WTC11 (cell line): ENCODE results near the gene PLXND1. TPM values are rescaled to one million over a fixed set of nuclear protein-coding genes. Genes with fewer than 3 reads are reported as not detected.

Experiments
- ATAC-seq: fragments of 200-7000 bp; cut with Tn5 transposase; 2 replicates; pipeline ENCODE4 v1.10.0; 2021; ENCODE audit warnings: mild to moderate bottlenecking, moderate library complexity
- CTCF ChIA-PET: fragments of 300-600 bp; sonication (Branson Sonifier 250); formaldehyde crosslinking; loops from one replicate; lab custom pipeline; 2021; ENCODE audit warnings: antibody characterized with exemption; lab: Charles Lee
- POLR2A ChIA-PET: fragments of 350-600 bp; sonication (Branson Sonifier 250); formaldehyde crosslinking; loops from one replicate; lab custom pipeline; 2021; ENCODE audit warnings: antibody characterized with exemption; lab: Charles Lee
- DNase-seq: peaks from one replicate; pipeline ENCODE4 v3.0.0; 2021; ENCODE audit warnings: low spot score
- H3K27ac Mint-ChIP-seq: 2 replicates; pipeline ENCODE4 v1.8.0; 2021; ENCODE audit warnings: mixed read lengths
- H3K27me3 Mint-ChIP-seq: 2 replicates; pipeline ENCODE4 v1.8.0; 2021; ENCODE audit warnings: low read depth, mild to moderate bottlenecking, moderate library complexity, mixed read lengths
- H3K36me3 Mint-ChIP-seq: 2 replicates; pipeline ENCODE4 v1.8.0; 2021; ENCODE audit warnings: mixed read lengths
- H3K4me1 Mint-ChIP-seq: 2 replicates; pipeline ENCODE4 v1.8.0; 2022; ENCODE audit warnings: mixed read lengths
- H3K4me3 Mint-ChIP-seq: 2 replicates; pipeline ENCODE4 v1.8.0; 2021; ENCODE audit warnings: mild to moderate bottlenecking, moderate library complexity, mixed read lengths
- H3K9me3 Mint-ChIP-seq: 2 replicates; pipeline ENCODE4 v1.8.0; 2021; ENCODE audit warnings: mixed read lengths
- ATF1 ChIP-seq: sonication (generic); formaldehyde crosslinking; IDR thresholded peaks from 2 replicates; pipeline ENCODE4 v1.8.1; 2023; ENCODE audit warnings: mild to moderate bottlenecking, moderate library complexity, missing genetic modification reagents
- ATF6 ChIP-seq: sonication (generic); formaldehyde crosslinking; IDR thresholded peaks from 2 replicates; pipeline ENCODE4 v1.8.1; 2023; ENCODE audit warnings: mild to moderate bottlenecking, missing genetic modification reagents
- CBFB ChIP-seq: sonication (generic); formaldehyde crosslinking; IDR thresholded peaks from 2 replicates; pipeline ENCODE4 v1.8.1; 2022; ENCODE audit warnings: mild to moderate bottlenecking, low read depth, missing genetic modification reagents
- EMX1 ChIP-seq: fragments of 250-450 bp; sonication (Bioruptor Pico); IDR thresholded peaks from 2 replicates; pipeline ENCODE4 v1.8.0; 2021; ENCODE audit warnings: mild to moderate bottlenecking
- FOXJ3 ChIP-seq: sonication (generic); formaldehyde crosslinking; IDR thresholded peaks from 2 replicates; pipeline ENCODE4 v1.9.0; 2021; ENCODE audit warnings: missing genetic modification reagents, mild to moderate bottlenecking, borderline replicate concordance
- IRF2 ChIP-seq: sonication (generic); formaldehyde crosslinking; IDR thresholded peaks from 2 replicates; pipeline ENCODE4 v1.8.0; 2022; ENCODE audit warnings: low read depth, missing genetic modification reagents, borderline replicate concordance
- MYBL2 ChIP-seq: sonication (generic); formaldehyde crosslinking; IDR thresholded peaks from 2 replicates; pipeline ENCODE4 v1.8.1; 2023; ENCODE audit warnings: mild to moderate bottlenecking, moderate library complexity, missing genetic modification reagents
- NFATC4 ChIP-seq: fragments of 250-450 bp; sonication (Bioruptor Pico); IDR thresholded peaks from 2 replicates; pipeline ENCODE4 v1.9.0; 2021; ENCODE audit warnings: mild to moderate bottlenecking
- NFE2L1 ChIP-seq: sonication (generic); formaldehyde crosslinking; IDR thresholded peaks from 2 replicates; pipeline ENCODE4 v1.8.1; 2023; ENCODE audit warnings: missing genetic modification reagents
- NFYB ChIP-seq: sonication (generic); formaldehyde crosslinking; conservative IDR thresholded peaks from 2 replicates; pipeline ENCODE4 v1.8.0; 2022; ENCODE audit warnings: low read depth, missing genetic modification reagents
- NR2C2 ChIP-seq: sonication (generic); formaldehyde crosslinking; IDR thresholded peaks from 2 replicates; pipeline ENCODE4 v1.8.0; 2022; ENCODE audit warnings: mild to moderate bottlenecking, missing genetic modification reagents
- NR3C1 ChIP-seq: sonication (generic); formaldehyde crosslinking; conservative IDR thresholded peaks from 2 replicates; pipeline ENCODE4 v1.8.1; 2023; ENCODE audit warnings: low read depth, mild to moderate bottlenecking, missing genetic modification reagents
- SMAD3 ChIP-seq: sonication (generic); formaldehyde crosslinking; IDR thresholded peaks from 2 replicates; pipeline ENCODE4 v1.8.0; 2022; ENCODE audit warnings: missing genetic modification reagents, mild to moderate bottlenecking, borderline replicate concordance
- TP53 ChIP-seq: sonication (generic); formaldehyde crosslinking; IDR thresholded peaks from 2 replicates; pipeline ENCODE4 v1.8.1; 2023; ENCODE audit warnings: mild to moderate bottlenecking, missing genetic modification reagents
- ZNF138 ChIP-seq: sonication (generic); formaldehyde crosslinking; conservative IDR thresholded peaks from 2 replicates; pipeline ENCODE4 v1.8.1; 2022; ENCODE audit warnings: mild to moderate bottlenecking, moderate library complexity, missing genetic modification reagents
- ZNF232 ChIP-seq: sonication (generic); formaldehyde crosslinking; IDR thresholded peaks from 2 replicates; pipeline ENCODE4 v1.8.0; 2022; ENCODE audit warnings: mild to moderate bottlenecking, missing genetic modification reagents
- ZNF416 ChIP-seq: fragments of 250-450 bp; sonication (Bioruptor Pico); IDR thresholded peaks from 2 replicates; pipeline ENCODE4 v1.9.0; 2021; ENCODE audit warnings: mild to moderate bottlenecking, inconsistent platforms
- ZNF425 ChIP-seq: fragments of 250-450 bp; sonication (Bioruptor Pico); conservative IDR thresholded peaks from 2 replicates; pipeline ENCODE4 v1.9.0; 2021; ENCODE audit warnings: mild to moderate bottlenecking
- total RNA-seq: library from RNA; stranded (reverse); gene quantifications from 3 replicates; pipeline ENCODE4 v1.2.3, GENCODE V29; 2021
- TF ChIP-seq, protein P1 (sequence below): fragments of 250-450 bp; sonication (Bioruptor Pico); IDR thresholded peaks from 2 replicates; pipeline ENCODE4 v2.1.2; 2022; ENCODE audit warnings: mild to moderate bottlenecking, moderate library complexity
- TF ChIP-seq, protein P2 (sequence below): sonication (generic); formaldehyde crosslinking; IDR thresholded peaks from 2 replicates; pipeline ENCODE4 v1.8.1; 2023; ENCODE audit warnings: mild to moderate bottlenecking, missing genetic modification reagents

Gene PLXND1
- total RNA-seq, 1 experiment from 2014 or later: 56.7 TPM

- DNase-seq (no peak), ATAC-seq (no peak)
- H3K27ac Mint-ChIP-seq: no peak overlapping the region
- H3K9me3 Mint-ChIP-seq: no peaks in the 10 kb centered on the region
- TF ChIP-seq MYBL2 (no peak), SMAD3 (CRISPR knock-in tag) (no peak), NFYB (CRISPR knock-in tag) (no peak), FOXJ3 (CRISPR knock-in tag) (no peak), ATF1 (no peak), ZNF138 (CRISPR knock-in tag) (no peak), ZNF425 (no peak), NR2C2 (CRISPR knock-in tag) (no peak), TP53 (CRISPR knock-in tag) (no peak), EMX1 (CRISPR knock-in tag) (no peak)
- ChIA-PET CTCF (interaction anchor here (1.4 kb wide), 1 partner anchor 31 kb away, joined by 5 read pairs; no protein-coding TSS in a partner anchor), POLR2A (no interaction called here)
- H3K27me3 Mint-ChIP-seq: no peaks in the 10 kb centered on the region
- H3K4me1 Mint-ChIP-seq: 0 out of 2 replicates have a peak, but pooled peaks cover 2% of the 10 kb centered on the region
- H3K36me3 Mint-ChIP-seq: no peaks in the 10 kb centered on the region; the same call in 1 of the 2 replicates
- no peak overlapping the region for H3K4me3 Mint-ChIP-seq
Measured at GRCh38 chr3:129520960-129521359, 85.5 kb downstream of the PLXND1 start.

DNA sequence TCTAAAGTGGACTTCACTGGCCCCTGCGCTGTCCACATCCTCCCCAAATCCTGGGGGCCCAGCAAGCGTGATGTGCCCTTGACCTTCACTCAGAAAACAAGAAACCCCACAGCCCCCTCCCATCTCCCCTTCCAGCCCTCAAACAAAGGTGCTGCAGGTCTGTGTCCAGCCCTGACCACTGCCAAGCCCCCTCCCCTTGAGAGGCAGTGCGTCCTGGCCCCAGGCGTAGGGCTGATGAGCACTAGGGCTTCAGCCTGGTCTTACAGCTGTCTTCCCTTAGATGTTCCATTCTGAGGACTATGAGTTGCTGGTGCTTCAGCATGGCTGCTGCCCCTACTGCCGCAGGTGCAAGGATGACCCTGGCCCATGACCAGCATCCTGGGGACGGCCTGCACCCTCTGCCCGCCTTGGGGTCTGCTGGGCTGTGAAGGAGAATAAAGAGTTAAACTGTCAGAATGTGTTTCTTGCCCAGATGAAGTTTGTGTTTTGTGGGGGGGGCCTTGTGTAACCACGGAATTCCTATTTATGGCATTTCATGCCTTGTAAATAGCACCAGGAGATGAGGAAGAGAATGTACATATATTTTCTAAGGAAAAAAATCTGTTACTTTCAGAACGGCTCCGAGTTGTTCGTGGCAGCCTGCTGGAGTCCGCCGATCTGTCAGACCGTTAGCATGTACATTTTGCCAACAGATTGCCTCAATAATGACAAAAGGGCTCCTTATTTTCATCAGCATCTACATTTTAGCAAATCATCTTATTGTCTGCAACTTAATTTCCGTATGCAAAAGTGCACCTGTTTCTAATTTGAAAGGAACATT is 86.4 kb downstream of the PLXND1 start:
- POLR2A ChIA-PET: interaction anchor here (0.6 kb wide), 1 partner anchor 392 kb away, joined by 3 read pairs; no protein-coding TSS in a partner anchor
- TF ChIP-seq ATF6 (CRISPR knock-in tag): no peak
- no peak for TF ChIP-seq ATF1
- no peak for TF ChIP-seq FOXJ3 (CRISPR knock-in tag)
- TF ChIP-seq IRF2 (CRISPR knock-in tag): no peak
- TF ChIP-seq, protein P1, sequence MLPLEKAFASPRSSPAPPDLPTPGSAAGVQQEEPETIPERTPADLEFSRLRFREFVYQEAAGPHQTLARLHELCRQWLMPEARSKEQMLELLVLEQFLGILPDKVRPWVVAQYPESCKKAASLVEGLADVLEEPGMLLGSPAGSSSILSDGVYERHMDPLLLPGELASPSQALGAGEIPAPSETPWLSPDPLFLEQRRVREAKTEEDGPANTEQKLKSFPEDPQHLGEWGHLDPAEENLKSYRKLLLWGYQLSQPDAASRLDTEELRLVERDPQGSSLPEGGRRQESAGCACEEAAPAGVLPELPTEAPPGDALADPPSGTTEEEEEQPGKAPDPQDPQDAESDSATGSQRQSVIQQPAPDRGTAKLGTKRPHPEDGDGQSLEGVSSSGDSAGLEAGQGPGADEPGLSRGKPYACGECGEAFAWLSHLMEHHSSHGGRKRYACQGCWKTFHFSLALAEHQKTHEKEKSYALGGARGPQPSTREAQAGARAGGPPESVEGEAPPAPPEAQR: no peak
- TF ChIP-seq MYBL2: no peak
- TF ChIP-seq NFATC4: no peak
- TF ChIP-seq ZNF232 (CRISPR knock-in tag): no peak
- no peak for TF ChIP-seq ZNF416 (CRISPR knock-in tag)
- TF ChIP-seq CBFB (CRISPR knock-in tag): no peak
- TF ChIP-seq, protein P2, sequence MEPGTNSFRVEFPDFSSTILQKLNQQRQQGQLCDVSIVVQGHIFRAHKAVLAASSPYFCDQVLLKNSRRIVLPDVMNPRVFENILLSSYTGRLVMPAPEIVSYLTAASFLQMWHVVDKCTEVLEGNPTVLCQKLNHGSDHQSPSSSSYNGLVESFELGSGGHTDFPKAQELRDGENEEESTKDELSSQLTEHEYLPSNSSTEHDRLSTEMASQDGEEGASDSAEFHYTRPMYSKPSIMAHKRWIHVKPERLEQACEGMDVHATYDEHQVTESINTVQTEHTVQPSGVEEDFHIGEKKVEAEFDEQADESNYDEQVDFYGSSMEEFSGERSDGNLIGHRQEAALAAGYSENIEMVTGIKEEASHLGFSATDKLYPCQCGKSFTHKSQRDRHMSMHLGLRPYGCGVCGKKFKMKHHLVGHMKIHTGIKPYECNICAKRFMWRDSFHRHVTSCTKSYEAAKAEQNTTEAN (CRISPR knock-in tag): no peak
- TF ChIP-seq NFE2L1 (CRISPR knock-in tag): no peak
- no peak for TF ChIP-seq NR3C1
- TF ChIP-seq, all 79 proteins: peak for 0
- ATAC-seq: no peak
- Mint-ChIP-seq H3K27ac (no peak overlapping the region), H3K36me3 (no peaks in the 10 kb centered on the region; the same call in 1 of the 2 replicates), H3K9me3 (no peaks in the 10 kb centered on the region), H3K27me3 (no peaks in the 10 kb centered on the region), H3K4me3 (no peak overlapping the region), H3K4me1 (0 out of 2 replicates have a peak, but pooled peaks cover 2% of the 10 kb centered on the region)
- CTCF ChIA-PET: no interaction called here
- DNase-seq: no peak
